ENCODE results near the gene NKTR.

GRCh38 chr3:42682301-42683070, 82.0 kb downstream of the NKTR start:
- TF ChIP-seq YY1 (IDR thresholded peaks at IDR 0.05; ENCODE audit: insufficient read depth, insufficient read length) (no peak), ZNF274 (IDR thresholded peaks at IDR 0.05; ENCODE audit: low read depth, low read length) (no peak), SUZ12 (IDR thresholded peaks at IDR 0.05; ENCODE audit: extremely low read depth, insufficient read depth, insufficient read length) (no peak)

All from NT2/D1 (cell line).